ENCODE data around the gene NCAPG2.

- no peak for TF ChIP-seq KAT8 (CRISPR knock-in tag; IDR thresholded peaks at IDR 0.05)
- no peak for TF ChIP-seq SSRP1 (CRISPR knock-in tag; IDR thresholded peaks at IDR 0.05)
- TF ChIP-seq NFE2 (CRISPR knock-in tag; IDR thresholded peaks at IDR 0.05) = no peak
- TF ChIP-seq MED1 (CRISPR knock-in tag; IDR thresholded peaks at IDR 0.05) = no peak
- TF ChIP-seq CHD2 (IDR thresholded peaks at IDR 0.05; ENCODE audit: low read depth, low read length) = no peak
- TF ChIP-seq REST (IDR thresholded peaks at IDR 0.05; ENCODE audit: borderline replicate concordance in 1 of 2, low read depth in 1 of 2, low read length in 2 of 2) = no peak
- no peak for TF ChIP-seq IRF1 (CRISPR knock-in tag; IDR thresholded peaks at IDR 0.05; ENCODE audit: low read depth)
- TF ChIP-seq ZNF639 (CRISPR knock-in tag; conservative IDR thresholded peaks at IDR 0.05) = no peak
- TF ChIP-seq MLX (CRISPR knock-in tag; IDR thresholded peaks at IDR 0.05) = no peak
- no peak for TF ChIP-seq CTCF (CRISPR knock-in tag; IDR thresholded peaks at IDR 0.05)
Measured at GRCh38 chr7:158729646-158730382, 25.2 kb upstream of the NCAPG2 start.

Measured in HepG2 (cell line).